Activated CD4-positive, alpha-beta memory T cell treated with anti-CD3 and anti-CD28 coated beads for 36 hours (primary cell): ENCODE measurements around the gene GRIN2C. TPM values are rescaled to one million over a fixed set of nuclear protein-coding genes. Genes with fewer than 3 reads are reported as not detected.

Source experiments
- CTCF ChIA-PET: fragments of 350-600 bp; sonication (Branson Sonifier 250); formaldehyde crosslinking; loops from one replicate; lab custom pipeline; 2021; ENCODE audit warnings: antibody characterized with exemption, inconsistent platforms; lab: Charles Lee
- POLR2A ChIA-PET: fragments of 350-600 bp; sonication (Branson Sonifier 250); formaldehyde crosslinking; loops from one replicate; lab custom pipeline; 2021; ENCODE audit warnings: antibody characterized with exemption; lab: Charles Lee
- DNase-seq: peaks from one replicate; pipeline ENCODE4 v3.0.0-alpha.2; 2020
- H3K27ac Mint-ChIP-seq: one replicate; pipeline ENCODE4 v1.8.0; 2021; ENCODE audit warnings: mixed read lengths
- H3K27me3 Mint-ChIP-seq: one replicate; pipeline ENCODE4 v1.8.0; 2021; ENCODE audit warnings: mixed read lengths
- H3K36me3 Mint-ChIP-seq: one replicate; pipeline ENCODE4 v1.8.0; 2021; ENCODE audit warnings: mixed read lengths
- H3K4me1 Mint-ChIP-seq: one replicate; pipeline ENCODE4 v1.8.0; 2021; ENCODE audit warnings: low read depth, mixed read lengths
- H3K4me3 Mint-ChIP-seq: one replicate; pipeline ENCODE4 v1.8.0; 2021; ENCODE audit warnings: mild to moderate bottlenecking, mixed read lengths
- H3K9me3 Mint-ChIP-seq: one replicate; pipeline ENCODE4 v1.8.0; 2021; ENCODE audit warnings: mixed read lengths
- intact Hi-C: fragments of 100-400 bp; cut with micrococcal nuclease; formaldehyde crosslinking; loops from one replicate; pipeline ENCODE4 v1.15.1; 2023
- total RNA-seq, 2 experiments: library from RNA; stranded (reverse); gene quantifications; one replicate each; pipeline ENCODE4 v1.2.3, GENCODE V29; 2021

The GRIN2C gene
- total RNA-seq, 2 experiments from 2014 or later = not detected

DNA sequence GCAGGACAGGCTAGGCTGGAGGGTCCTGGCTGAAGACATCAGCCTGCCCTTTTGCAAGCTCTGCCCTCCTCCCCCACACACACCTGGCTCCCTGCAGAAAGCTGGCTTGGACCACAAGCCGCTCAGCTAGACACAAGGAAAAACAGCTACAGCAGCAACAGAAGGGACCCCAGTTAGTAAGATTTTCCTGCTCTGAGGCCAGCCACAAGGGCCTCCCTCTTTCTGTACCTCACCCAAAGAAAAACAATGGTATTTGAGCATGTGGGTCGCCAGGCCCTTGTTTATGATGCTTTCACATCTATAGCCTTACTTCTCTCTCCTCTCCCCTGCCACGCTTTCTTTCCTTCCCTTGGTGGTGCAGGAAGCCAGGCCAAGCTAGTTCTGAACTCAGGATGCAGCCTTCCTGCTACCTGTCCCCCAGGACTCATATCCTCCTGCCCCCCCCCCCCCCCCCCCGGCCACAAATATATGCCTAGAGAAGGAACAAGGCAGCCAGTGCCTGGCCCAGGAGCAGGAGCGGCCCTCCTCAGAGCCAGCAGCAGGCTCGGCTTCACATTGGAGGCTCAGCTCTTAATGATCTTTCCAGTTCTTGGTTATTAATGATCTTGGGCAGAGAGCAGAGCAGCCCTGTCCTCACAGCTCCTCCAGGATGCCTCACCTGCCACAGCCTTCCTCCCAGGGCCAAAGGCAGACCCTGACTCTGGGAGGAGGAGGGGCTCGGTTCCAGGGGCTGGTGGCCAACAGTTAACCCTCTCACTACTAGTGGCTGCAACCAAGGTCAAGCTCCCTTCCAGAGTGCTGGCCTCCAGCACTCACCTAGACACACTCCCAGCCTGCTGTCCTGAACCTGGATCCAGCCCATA lies 19.5 kb downstream of the GRIN2C start:
- Mint-ChIP-seq H3K36me3 (peaks cover 17% of the 10 kb centered on the region), H3K9me3 (no peaks in the 10 kb centered on the region), H3K27me3 (peaks cover 6% of the 10 kb centered on the region), H3K4me3 (no peak overlapping the region), H3K27ac (peak overlapping the region; percentile 20), H3K4me1 (peaks cover 12% of the 10 kb centered on the region)
- no peak for DNase-seq
- ChIA-PET POLR2A (interaction anchor here (1.1 kb wide), 1 partner anchor 90 kb away, joined by 3 read pairs; no protein-coding TSS in a partner anchor), CTCF (interaction anchor here (1.5 to 1.9 kb wide), 3 partner anchors 20 to 49 kb away, joined by 3 to 12 read pairs (median 8); no protein-coding TSS in a partner anchor)
- intact Hi-C loops = no loop called here

DNA sequence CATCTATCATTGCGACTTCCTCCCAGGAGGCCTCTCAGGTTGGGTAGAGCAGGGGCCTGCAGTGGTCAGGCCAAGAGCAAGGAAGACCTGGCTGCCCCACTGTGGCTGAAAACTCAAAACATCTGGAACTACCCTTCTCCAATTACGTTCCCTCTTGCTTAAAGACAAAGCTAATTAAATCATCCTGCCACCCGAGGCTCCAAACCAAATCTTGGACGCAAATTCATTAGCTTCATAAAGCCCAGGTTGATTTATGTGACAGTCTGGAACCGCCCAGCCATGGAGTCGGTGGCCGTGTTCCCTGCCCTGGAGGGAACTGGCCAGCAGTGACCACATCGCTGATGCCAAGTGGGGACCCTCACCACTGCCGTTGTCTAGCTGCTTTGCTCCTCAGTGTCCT lies 21.4 kb downstream of the GRIN2C start:
- H3K36me3 Mint-ChIP-seq = peaks cover 19% of the 10 kb centered on the region
- no peak for DNase-seq
- no peak overlapping the region for H3K4me3 Mint-ChIP-seq
- intact Hi-C loops = no loop called here
- H3K27me3 Mint-ChIP-seq = peaks cover 6% of the 10 kb centered on the region
- no peaks in the 10 kb centered on the region for H3K9me3 Mint-ChIP-seq
- H3K27ac Mint-ChIP-seq = no peak overlapping the region
- POLR2A ChIA-PET = no interaction called here
- peaks cover 9% of the 10 kb centered on the region for H3K4me1 Mint-ChIP-seq
- CTCF ChIA-PET = interaction anchor here (0.7 kb wide), 1 partner anchor 47 kb away, joined by 3 read pairs; no protein-coding TSS in a partner anchor

DNA sequence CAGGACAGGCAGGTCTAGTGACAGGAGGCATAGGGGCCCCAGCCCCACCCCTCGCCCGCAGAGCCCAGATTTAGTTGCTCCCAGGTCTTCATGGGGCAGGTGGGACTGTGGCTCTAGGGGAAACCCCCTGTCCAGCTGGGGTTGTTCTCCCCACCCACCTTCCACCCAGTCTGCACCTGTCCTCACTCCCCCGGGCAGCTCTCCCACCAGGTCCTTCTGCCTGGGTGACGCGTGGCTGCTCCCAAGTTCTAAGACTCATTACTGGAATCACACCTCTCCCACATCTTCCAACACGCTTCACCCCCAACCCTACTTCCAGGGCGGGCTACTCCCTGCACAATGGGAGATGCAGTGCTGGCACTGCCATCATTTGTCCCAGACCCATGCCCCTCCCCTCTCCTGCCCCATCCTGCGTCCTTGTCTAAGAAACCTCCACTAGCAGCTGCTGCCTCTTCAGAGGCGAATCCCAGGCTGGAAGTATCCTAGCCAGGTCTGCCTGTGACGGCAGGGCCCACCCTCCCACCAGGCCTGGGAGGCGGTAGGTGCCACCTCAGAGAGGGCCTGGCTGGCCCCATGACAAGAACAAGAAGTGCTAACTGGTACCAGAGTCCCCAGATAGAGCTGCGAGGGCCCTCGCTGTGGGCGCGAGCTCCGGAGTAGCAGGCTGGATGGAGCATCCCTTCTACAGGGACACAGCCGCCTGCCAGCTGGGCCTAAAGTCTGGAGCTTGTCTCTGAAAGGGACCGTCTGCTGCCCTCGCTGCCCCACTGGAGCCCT lies 22.8 kb downstream of the GRIN2C start:
- peaks cover 19% of the 10 kb centered on the region for H3K36me3 Mint-ChIP-seq
- H3K4me1 Mint-ChIP-seq = peaks cover 6% of the 10 kb centered on the region
- no peak for DNase-seq
- intact Hi-C loops = no loop called here
- H3K27ac Mint-ChIP-seq = no peak overlapping the region
- H3K9me3 Mint-ChIP-seq = no peaks in the 10 kb centered on the region
- CTCF ChIA-PET = no interaction called here
- H3K4me3 Mint-ChIP-seq = no peak overlapping the region
- POLR2A ChIA-PET = no interaction called here
- H3K27me3 Mint-ChIP-seq = peaks cover 4% of the 10 kb centered on the region

DNA sequence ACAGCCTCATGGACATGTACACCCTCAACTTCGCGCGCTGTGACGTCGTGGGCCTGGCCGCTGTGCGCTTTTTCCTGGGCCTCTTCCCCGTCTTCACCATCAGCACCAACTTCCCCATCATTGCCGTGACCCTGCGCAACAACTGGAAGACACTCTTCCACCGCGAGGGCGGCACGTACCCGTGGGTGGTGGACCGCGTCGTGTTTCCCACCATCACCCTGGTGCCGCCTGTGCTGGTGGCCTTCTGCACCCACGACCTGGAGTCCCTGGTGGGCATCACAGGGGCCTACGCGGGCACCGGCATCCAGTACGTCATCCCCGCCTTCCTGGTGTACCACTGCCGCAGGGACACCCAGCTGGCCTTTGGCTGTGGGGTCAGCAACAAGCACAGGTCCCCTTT lies 23.5 kb downstream of the GRIN2C start:
- peaks cover 1% of the 10 kb centered on the region for H3K27me3 Mint-ChIP-seq
- peaks cover 6% of the 10 kb centered on the region for H3K4me1 Mint-ChIP-seq
- intact Hi-C loops = no loop called here
- H3K4me3 Mint-ChIP-seq = no peak overlapping the region
- H3K36me3 Mint-ChIP-seq = peaks cover 19% of the 10 kb centered on the region
- H3K9me3 Mint-ChIP-seq = no peaks in the 10 kb centered on the region
- ChIA-PET POLR2A (no interaction called here), CTCF (no interaction called here)
- DNase-seq = no peak
- H3K27ac Mint-ChIP-seq = no peak overlapping the region

DNA sequence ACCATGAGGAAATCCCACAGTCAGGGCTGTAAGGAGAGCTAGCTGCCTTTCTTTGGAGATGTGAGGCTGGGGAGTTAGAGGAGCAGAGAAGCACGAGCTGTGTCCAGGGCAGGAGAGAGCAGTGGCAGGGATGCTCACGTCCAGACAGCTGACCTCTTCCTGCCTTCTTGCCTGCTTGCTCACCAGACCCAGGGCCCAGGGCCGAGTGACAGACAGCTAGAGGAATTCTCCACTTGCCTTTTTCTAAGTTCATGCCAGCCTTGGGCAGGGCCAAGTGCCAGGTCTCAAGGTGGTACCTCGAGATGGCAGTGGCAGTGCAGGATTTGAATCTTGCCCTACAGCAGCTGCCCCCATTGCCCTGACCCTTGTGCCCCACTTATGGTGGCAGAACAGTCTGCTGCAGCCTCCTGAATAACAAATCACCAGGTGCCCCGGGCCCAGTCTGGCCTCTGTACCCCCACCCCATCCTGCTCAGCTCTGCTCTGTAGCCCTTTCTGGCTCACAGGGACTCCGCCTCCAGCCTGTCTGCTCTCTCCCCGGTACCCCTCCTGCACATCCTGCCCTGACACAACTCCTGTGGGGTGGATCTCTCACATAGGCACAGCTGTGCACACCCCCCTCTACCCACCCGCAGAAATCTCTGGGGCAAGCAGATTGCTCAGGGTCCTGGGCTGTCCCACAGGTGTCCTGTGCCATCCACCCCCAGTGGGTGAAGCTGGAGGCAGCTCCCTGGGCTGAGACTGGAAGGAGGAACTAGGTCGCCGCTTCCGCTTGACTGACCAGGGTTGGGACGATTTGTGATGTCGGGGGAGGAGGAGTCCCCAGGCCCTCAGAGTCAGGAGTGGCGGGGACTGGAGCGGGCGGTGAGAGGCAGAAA lies 25.9 kb downstream of the GRIN2C start:
- Mint-ChIP-seq H3K36me3 (peaks cover 21% of the 10 kb centered on the region), H3K27ac (no peak overlapping the region), H3K4me1 (no peaks in the 10 kb centered on the region), H3K27me3 (no peaks in the 10 kb centered on the region), H3K4me3 (no peak overlapping the region), H3K9me3 (no peaks in the 10 kb centered on the region)
- CTCF ChIA-PET = interaction anchor here (0.9 to 1.5 kb wide), 3 partner anchors 9 to 96 kb away, joined by 3 to 4 read pairs (median 3); partner anchors contain the start of gene RAB37
- intact Hi-C loops = no loop called here
- POLR2A ChIA-PET = no interaction called here
- no peak for DNase-seq

DNA sequence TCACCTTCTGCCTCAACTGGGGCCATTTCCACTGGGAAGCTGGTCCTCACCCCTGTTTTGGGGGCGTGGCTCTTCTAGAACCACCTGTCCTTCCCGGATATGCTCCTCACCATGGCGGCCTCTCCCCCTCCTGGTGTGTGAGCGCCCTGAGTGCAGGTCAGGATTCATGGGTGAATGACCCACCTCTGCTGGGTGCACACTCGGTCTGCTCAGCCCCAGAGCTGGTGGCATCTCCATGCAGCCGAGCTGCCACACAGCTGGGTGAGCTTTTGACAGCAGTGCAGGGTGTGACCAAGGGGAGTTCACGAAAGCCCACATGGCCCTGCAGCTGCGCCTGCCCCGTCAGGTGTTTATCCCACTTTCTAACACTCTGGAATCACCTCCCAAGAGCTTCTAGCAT lies 27.3 kb downstream of the GRIN2C start:
- CTCF ChIA-PET = interaction anchor here (0.9 to 1.5 kb wide), 2 partner anchors 10 to 95 kb away, joined by 3 to 4 read pairs; partner anchors contain the start of gene RAB37
- no peaks in the 10 kb centered on the region for H3K9me3 Mint-ChIP-seq
- no peak overlapping the region for H3K4me3 Mint-ChIP-seq
- DNase-seq = no peak
- no peak overlapping the region for H3K27ac Mint-ChIP-seq
- peaks cover 19% of the 10 kb centered on the region for H3K36me3 Mint-ChIP-seq
- no peaks in the 10 kb centered on the region for H3K27me3 Mint-ChIP-seq
- POLR2A ChIA-PET = no interaction called here
- H3K4me1 Mint-ChIP-seq = no peaks in the 10 kb centered on the region
- intact Hi-C loops = no loop called here

DNA sequence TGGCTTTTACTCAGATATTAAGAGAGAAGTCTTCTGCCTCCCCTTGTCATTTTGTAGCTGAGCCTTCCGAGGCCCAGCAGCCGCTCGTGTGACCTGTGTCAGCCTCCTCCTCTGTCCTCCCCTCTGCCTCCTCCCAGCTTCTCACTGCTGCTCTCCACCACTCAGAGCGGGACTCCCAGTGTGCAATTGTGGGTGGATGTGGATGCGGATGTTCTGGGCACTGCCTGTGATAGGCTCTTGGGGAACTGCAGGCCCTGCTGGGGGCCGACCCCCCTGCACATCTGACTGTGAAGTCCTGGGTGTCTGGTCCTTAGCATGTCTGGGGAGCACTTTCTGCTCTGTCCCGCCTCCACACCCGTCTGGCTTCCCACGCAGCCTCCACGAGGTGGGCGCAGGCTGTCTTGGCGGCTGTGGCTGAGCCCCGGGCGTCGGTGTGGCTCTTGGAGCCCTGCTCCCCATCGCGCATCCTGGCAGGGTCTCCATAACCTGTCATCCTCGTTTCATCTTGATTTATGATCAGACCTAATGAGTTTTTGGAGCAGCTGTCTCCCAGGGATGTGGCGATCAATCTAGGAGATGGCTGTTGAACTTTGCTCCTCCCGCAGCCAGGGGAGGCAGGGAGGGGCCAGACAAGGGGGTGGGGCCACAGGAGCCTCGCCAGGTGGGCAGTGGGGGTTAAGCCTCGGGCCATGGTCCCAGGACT lies 28.1 kb downstream of the GRIN2C start:
- H3K4me1 Mint-ChIP-seq = no peaks in the 10 kb centered on the region
- H3K9me3 Mint-ChIP-seq = no peaks in the 10 kb centered on the region
- ChIA-PET CTCF (no interaction called here), POLR2A (no interaction called here)
- no peak overlapping the region for H3K27ac Mint-ChIP-seq
- intact Hi-C loops = no loop called here
- peaks cover 14% of the 10 kb centered on the region for H3K36me3 Mint-ChIP-seq
- DNase-seq = no peak
- H3K4me3 Mint-ChIP-seq = no peak overlapping the region
- no peaks in the 10 kb centered on the region for H3K27me3 Mint-ChIP-seq

DNA sequence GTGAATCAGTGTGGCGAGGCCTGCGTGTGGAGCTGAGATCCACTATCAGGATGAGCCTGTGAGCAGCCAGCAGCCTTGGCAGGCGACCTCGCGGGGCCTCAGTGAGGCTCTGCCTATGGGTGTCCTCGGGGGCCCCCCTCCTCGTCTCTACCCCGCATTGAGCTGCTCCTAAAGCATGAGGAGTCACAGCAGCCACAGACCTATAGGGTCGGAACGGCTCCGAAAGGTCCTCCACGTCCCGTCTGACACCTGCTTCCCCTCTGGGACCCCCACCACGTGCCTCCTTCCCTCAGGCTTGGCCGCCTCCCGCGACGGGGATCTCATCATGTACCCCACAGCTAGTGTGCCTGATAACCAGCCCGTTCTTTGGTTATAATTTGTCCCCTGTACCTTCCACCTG lies 28.8 kb downstream of the GRIN2C start:
- Mint-ChIP-seq H3K9me3 (no peaks in the 10 kb centered on the region), H3K27me3 (no peaks in the 10 kb centered on the region), H3K36me3 (peaks cover 7% of the 10 kb centered on the region), H3K4me1 (no peaks in the 10 kb centered on the region), H3K27ac (no peak overlapping the region), H3K4me3 (no peak overlapping the region)
- CTCF ChIA-PET = interaction anchor here (0.6 kb wide), 1 partner anchor 59 kb away, joined by 3 read pairs; no protein-coding TSS in a partner anchor
- DNase-seq = no peak
- POLR2A ChIA-PET = no interaction called here
- intact Hi-C loops = no loop called here

DNA sequence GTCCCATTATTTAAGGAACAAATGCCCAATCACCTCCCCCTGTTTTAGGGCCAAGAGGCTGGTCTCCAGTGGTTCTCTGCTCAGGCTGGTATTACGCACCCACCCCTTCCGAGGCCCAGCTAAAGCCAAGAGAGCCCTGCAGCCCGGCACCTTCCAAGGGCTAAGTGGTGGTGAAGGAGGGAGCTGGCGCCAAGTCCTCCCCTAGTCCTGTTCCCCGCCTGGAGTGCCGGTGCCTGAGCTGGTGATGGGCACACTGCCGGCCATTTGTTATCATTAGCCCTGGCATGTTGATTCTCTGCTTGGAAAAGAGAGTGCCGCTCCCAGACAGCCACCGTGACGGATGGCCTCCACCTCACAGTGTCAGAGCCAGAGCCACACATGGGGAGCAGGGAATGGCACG lies 31.9 kb downstream of the GRIN2C start:
- ChIA-PET POLR2A (no interaction called here), CTCF (no interaction called here)
- H3K36me3 Mint-ChIP-seq = peaks cover 6% of the 10 kb centered on the region
- no peak overlapping the region for H3K27ac Mint-ChIP-seq
- intact Hi-C loops = no loop called here
- DNase-seq = no peak
- H3K4me3 Mint-ChIP-seq = no peak overlapping the region
- no peaks in the 10 kb centered on the region for H3K4me1 Mint-ChIP-seq
- H3K9me3 Mint-ChIP-seq = no peaks in the 10 kb centered on the region
- H3K27me3 Mint-ChIP-seq = no peaks in the 10 kb centered on the region

DNA sequence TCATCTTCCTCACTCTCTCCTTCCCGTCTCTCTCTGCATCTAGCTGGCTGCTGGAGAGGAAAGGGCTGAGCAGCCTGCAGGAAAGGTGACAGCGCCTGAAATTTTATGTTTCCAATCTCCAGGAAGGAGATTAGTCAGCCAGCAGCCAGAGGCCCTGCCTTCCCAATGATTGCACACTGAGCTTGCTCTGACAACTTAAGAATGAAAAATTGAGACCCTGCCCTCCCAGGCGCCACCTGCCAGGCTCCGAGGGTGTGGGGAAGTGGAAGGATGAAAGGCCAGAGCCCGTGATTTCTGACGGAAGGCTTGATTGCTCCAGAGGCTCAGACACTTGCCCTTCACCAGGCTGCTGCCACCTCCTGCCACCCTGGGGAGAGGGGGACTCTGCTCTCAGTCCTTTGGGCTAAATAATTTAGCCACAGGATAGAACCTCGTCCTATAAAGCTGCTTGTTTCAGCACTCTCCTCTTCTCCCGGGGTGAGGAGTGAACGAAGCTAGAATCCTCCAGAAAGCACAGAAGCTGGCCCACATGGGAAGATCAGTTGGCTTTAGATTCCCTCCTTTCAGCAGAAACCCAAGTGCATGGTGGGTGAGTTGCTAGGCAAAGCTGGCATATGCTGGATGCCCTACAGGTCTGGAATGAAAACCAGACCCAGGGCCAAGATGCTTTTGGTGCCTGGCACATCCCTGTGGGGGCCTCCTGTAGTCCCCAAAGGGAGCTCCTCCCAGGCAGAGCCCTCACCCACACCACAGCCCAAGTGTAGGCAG lies 33.5 kb downstream of the GRIN2C start:
- Mint-ChIP-seq H3K9me3 (no peaks in the 10 kb centered on the region), H3K36me3 (peaks cover 6% of the 10 kb centered on the region), H3K27ac (no peak overlapping the region), H3K4me1 (no peaks in the 10 kb centered on the region), H3K27me3 (no peaks in the 10 kb centered on the region), H3K4me3 (no peak overlapping the region)
- ChIA-PET POLR2A (no interaction called here), CTCF (no interaction called here)
- intact Hi-C loops = no loop called here
- DNase-seq = no peak
